Measurements from ENCODE around the gene L1CAM. TPM values are rescaled to one million over a fixed set of nuclear protein-coding genes. Genes with fewer than 3 reads are reported as not detected.
A peak's percentile ranks its signal among the peaks of the same experiment; 100 is the strongest.

The L1CAM gene
- total RNA-seq, 4 donors from 2014 or later = 3.0 to 12.9 (median 8.4) TPM

- intact Hi-C loops (cut with DNase I; ENCODE audit: low total_unique reads) = no loop called here
- 6 to 21% methylated on average over 10 to 42 of the region's 42 CpGs for WGBS, 2 donors
- TF ChIP-seq POLR2A (IDR thresholded peaks at IDR 0.05) = no peak
- TF ChIP-seq, protein P1, sequence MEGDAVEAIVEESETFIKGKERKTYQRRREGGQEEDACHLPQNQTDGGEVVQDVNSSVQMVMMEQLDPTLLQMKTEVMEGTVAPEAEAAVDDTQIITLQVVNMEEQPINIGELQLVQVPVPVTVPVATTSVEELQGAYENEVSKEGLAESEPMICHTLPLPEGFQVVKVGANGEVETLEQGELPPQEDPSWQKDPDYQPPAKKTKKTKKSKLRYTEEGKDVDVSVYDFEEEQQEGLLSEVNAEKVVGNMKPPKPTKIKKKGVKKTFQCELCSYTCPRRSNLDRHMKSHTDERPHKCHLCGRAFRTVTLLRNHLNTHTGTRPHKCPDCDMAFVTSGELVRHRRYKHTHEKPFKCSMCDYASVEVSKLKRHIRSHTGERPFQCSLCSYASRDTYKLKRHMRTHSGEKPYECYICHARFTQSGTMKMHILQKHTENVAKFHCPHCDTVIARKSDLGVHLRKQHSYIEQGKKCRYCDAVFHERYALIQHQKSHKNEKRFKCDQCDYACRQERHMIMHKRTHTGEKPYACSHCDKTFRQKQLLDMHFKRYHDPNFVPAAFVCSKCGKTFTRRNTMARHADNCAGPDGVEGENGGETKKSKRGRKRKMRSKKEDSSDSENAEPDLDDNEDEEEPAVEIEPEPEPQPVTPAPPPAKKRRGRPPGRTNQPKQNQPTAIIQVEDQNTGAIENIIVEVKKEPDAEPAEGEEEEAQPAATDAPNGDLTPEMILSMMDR (IDR thresholded peaks at IDR 0.05) = no peak
These were observed 10.4 kb downstream of the L1CAM start for GRCh38 chrX:153875391-153876111.

GRCh38 chrX:153874366-153875125 is 11.4 kb downstream of the L1CAM start:
- H3K4me3 ChIP-seq (ENCODE audit: low read depth, poor library complexity, severe bottlenecking) = no peak overlapping the region
- WGBS, 2 donors = 81 to 82% methylated on average over 13 of the region's 13 CpGs
- intact Hi-C loops (cut with DNase I; ENCODE audit: low total_unique reads) = no loop called here
- no peak for DNase-seq (ENCODE audit: low spot score in 2 of 2)
- TF ChIP-seq POLR2A (IDR thresholded peaks at IDR 0.05) = no peak
- TF ChIP-seq, protein P1 (IDR thresholded peaks at IDR 0.05) = no peak

More at GRCh38 chrX:153875391-153876111, 10.4 kb downstream of the L1CAM start:
- peak in 1 of 2 donors; percentile 90 for DNase-seq (ENCODE audit: low spot score in 2 of 2)
- no peak overlapping the region for H3K4me3 ChIP-seq (ENCODE audit: low read depth, poor library complexity, severe bottlenecking)

- WGBS, 2 donors = 48 to 51% methylated on average over 3 of the region's 3 CpGs
- TF ChIP-seq POLR2A (IDR thresholded peaks at IDR 0.05) = no peak
- TF ChIP-seq, protein P1 (IDR thresholded peaks at IDR 0.05) = no peak
- no peak for DNase-seq (ENCODE audit: low spot score in 2 of 2)
- H3K4me3 ChIP-seq (ENCODE audit: low read depth, poor library complexity, severe bottlenecking) = no peak overlapping the region
- intact Hi-C loops (cut with DNase I; ENCODE audit: low total_unique reads) = no loop called here
These were observed 11.9 kb downstream of the L1CAM start for GRCh38 chrX:153874085-153874365.

DNA sequence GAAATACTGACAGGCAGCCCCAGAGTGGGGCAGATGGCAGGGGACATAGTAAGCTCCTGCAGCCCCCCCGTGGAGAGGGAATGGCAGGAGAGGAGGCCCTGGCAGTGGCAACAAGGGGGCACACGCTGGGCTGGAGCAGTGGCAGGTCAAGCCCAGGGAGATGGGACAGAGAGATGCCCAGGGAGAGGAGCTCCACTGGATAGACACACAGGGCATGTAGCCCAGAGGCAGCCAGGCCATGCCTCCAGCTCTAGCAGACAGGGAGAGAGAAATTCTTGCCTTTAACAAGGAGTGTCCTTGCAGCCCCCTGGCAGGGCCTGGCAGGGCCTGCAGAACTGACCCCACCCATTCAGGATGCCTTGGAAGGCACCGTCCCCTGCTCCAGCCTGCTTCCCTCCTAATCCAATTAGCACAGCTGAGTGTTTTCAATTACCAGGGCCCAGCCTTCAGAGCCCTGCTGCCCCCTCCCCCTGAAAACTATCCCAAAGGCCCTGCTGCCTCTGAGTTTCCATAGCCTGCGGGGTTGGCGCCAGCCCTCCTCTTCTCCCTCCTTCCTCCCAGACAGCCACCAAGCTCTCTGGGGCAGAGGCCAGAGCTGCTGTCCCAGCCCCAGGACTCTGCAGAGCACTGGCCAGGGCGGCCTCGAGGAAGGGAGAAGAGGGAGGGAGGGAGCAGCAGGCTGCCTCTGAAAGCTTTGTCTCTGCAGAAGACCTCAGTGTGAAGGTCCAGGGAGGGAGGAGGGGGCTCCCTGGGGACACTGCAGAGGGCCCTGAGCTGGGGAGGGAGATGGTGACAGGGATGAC is 12.5 kb downstream of the L1CAM start:
- WGBS, 2 donors = 37 to 57% methylated on average over 4 to 7 of the region's 7 CpGs
- no peak for DNase-seq (ENCODE audit: low spot score in 2 of 2)
- intact Hi-C loops (cut with DNase I; ENCODE audit: low total_unique reads) = no loop called here
- no peak for TF ChIP-seq POLR2A (IDR thresholded peaks at IDR 0.05)
- TF ChIP-seq, protein P1 (IDR thresholded peaks at IDR 0.05) = no peak
- H3K4me3 ChIP-seq (ENCODE audit: low read depth, poor library complexity, severe bottlenecking) = no peak overlapping the region

- H3K4me3 ChIP-seq (ENCODE audit: low read depth, poor library complexity, severe bottlenecking) = no peak overlapping the region
- no peak for TF ChIP-seq POLR2A (IDR thresholded peaks at IDR 0.05)
- TF ChIP-seq, protein P1 (IDR thresholded peaks at IDR 0.05) = no peak
- no peak for DNase-seq (ENCODE audit: low spot score in 2 of 2)
- intact Hi-C loops (cut with DNase I; ENCODE audit: low total_unique reads) = no loop called here
- WGBS, 2 donors = 71 to 76% methylated on average over 18 to 29 of the region's 29 CpGs
These were observed 13.8 kb downstream of the L1CAM start for GRCh38 chrX:153871946-153872878.

All from lower leg skin (tissue), 4 donors.